Spleen (tissue), 11 donors: ENCODE results near the gene HIVEP3. TPM values are rescaled to one million over a fixed set of nuclear protein-coding genes. Genes with fewer than 3 reads are reported as not detected.
A peak's percentile ranks its signal among the peaks of the same experiment; 100 is the strongest.

ENCODE experiments used
- DNase-seq: peaks from one replicate; pipeline ENCODE4 v3.0.0-alpha.2; 2020
- H3K27ac ChIP-seq, 8 donors: fragments of 200-600 bp; sonication (generic) in 7 of 8; 1 replicate in 4 of 8; 2 replicates in 4 of 8; pipeline versions ENCODE4 v1.5.0 to v1.8.0; 2016 to 2021; ENCODE audit warnings: inconsistent platforms in 4 of 8, mild to moderate bottlenecking in 4 of 8, moderate library complexity in 1 of 8
- H3K27me3 ChIP-seq, 7 donors: fragments of 200-600 bp; sonication (generic) in 6 of 7; replicated peaks in 1 of 7; 1 replicate in 4 of 7; 2 replicates in 3 of 7; pipeline versions ENCODE4 v1.5.0 to v1.8.0; 2016 to 2021; ENCODE audit warnings: inconsistent platforms in 3 of 7, mild to moderate bottlenecking in 1 of 7
- H3K36me3 ChIP-seq, 6 donors: fragments of 200-600 bp; sonication (generic) in 5 of 6; 1 replicate in 4 of 6; 2 replicates in 2 of 6; pipeline versions ENCODE4 v1.5.0 to v1.8.0; 2016 to 2021; ENCODE audit warnings: inconsistent platforms in 2 of 6
- H3K4me1 ChIP-seq, 6 donors: fragments of 200-600 bp; sonication (generic) in 5 of 6; 1 replicate in 3 of 6; 2 replicates in 3 of 6; pipeline versions ENCODE4 v1.5.0 to v1.8.0; 2016 to 2021; ENCODE audit warnings: inconsistent platforms in 3 of 6
- H3K4me3 ChIP-seq, 8 donors: fragments of 200-600 bp; sonication (generic) in 7 of 8; 1 replicate in 4 of 8; 2 replicates in 4 of 8; pipeline versions ENCODE4 v1.5.0 to v1.8.0; 2016 to 2021; ENCODE audit warnings: inconsistent platforms in 4 of 8, mild to moderate bottlenecking in 4 of 8, moderate library complexity in 2 of 8
- H3K9me3 ChIP-seq, 8 donors: fragments of 200-600 bp; sonication (generic) in 7 of 8; 1 replicate in 4 of 8; 2 replicates in 4 of 8; pipeline versions ENCODE4 v1.5.0 to v1.8.0; 2016 to 2021; ENCODE audit warnings: inconsistent platforms in 4 of 8
- CTCF ChIP-seq, 11 experiments: fragments of 200-600 bp in 7 of 11; fragments of 450-650 bp in 4 of 11; sonication (generic) in 4 of 11; IDR thresholded peaks in 8 of 11; conservative IDR thresholded peaks in 3 of 11; 1 replicate in 7 of 11; 2 replicates in 4 of 11; pipeline versions ENCODE4 v1.4.0 to v1.8.0; 2016 to 2021; ENCODE audit warnings: antibody characterized with exemption in 11 of 11, inconsistent platforms in 4 of 11, mild to moderate bottlenecking in 1 of 11
- POLR2A ChIP-seq, 3 donors: fragments of 450-650 bp; IDR thresholded peaks; one replicate each; pipeline ENCODE4 v1.5.1; 2017; ENCODE audit warnings: antibody characterized with exemption in 3 of 3, mild to moderate bottlenecking in 1 of 3
- POLR2AphosphoS5 ChIP-seq, 3 donors: sonication (generic); formaldehyde crosslinking; IDR thresholded peaks; one replicate each; pipeline ENCODE4 v1.5.1; 2017; ENCODE audit warnings: antibody characterized with exemption in 3 of 3
- WGBS, 5 donors: extraction: QIAGEN DNeasy Blood & Tissue Kit in 3 of 5; methylation state at CpG; one replicate each; pipeline versions ENCODE4 v1.1.5 to v1.1.7; 2013 to 2018; 5-methylcytosine and 5-hydroxymethylcytosine counted together
- intact Hi-C: fragments of 100-400 bp; cut with DNase I; formaldehyde crosslinking; loops from one replicate; pipeline ENCODE4 v1.15.0; 2023; ENCODE audit warnings: low total_unique reads
- polyA plus RNA-seq, 3 donors: library from polyadenylated mRNA; stranded (reverse); fragments of 200-250 nt; gene quantifications; one replicate each; pipeline ENCODE4 v1.2.1, GENCODE V29; 2013
- total RNA-seq, 7 donors: library from RNA; depleted of rRNA in 3 of 7; stranded (reverse); fragments of >200 nt in 3 of 7; fragmentation: NEBNext Ultra II Directional in 4 of 7; extraction: Animal tissue kit (Norgen Biotek cat#: 25700) in 4 of 7; gene quantifications; one replicate each; pipeline versions ENCODE4 v1.1.0 to v1.2.1, GENCODE V29; 2016 to 2021
- donor health status: healthy with polysubstance abuse.
- donor health status: DM: no; HTN: no; CAD: no; lungs with moderate emphysema.
- donor health status: DM: no; HTN: no; CAD: no.
- donor health status: Bipolar disorder and iron deficiency.
- donor health status: healthy.
- donor health status: DM: no; HTN: no; CAD: no.
- donor health status: DM: yes; HTN: yes; CAD: no.

Gene HIVEP3
- total and polyA plus RNA-seq, 10 donors: 2.4 to 21.2 (median 8.2) TPM

GRCh38 chr1:41738475-41738874, 180.2 kb downstream of the HIVEP3 start:
- 67 to 90% (median 87%) methylated on average over 2 of the region's 2 CpGs for WGBS, 5 donors
- peak overlapping the region in 3 of 8 donors; percentile 12 to 47 (median 15) for H3K4me3 ChIP-seq
- no peaks in the 10 kb centered on the region for H3K27me3 ChIP-seq
- no peak for DNase-seq
- TF ChIP-seq POLR2AphosphoS5 (IDR thresholded peaks at IDR 0.05) (no peak), CTCF (IDR thresholded peaks at IDR 0.05 in 8 of 11, conservative IDR thresholded peaks at IDR 0.05 in 3 of 11) (no peak), POLR2A (IDR thresholded peaks at IDR 0.05) (no peak)
- intact Hi-C loops: no loop called here
- no peaks in the 10 kb centered on the region for H3K9me3 ChIP-seq
- peak overlapping the region in 7 of 8 donors; percentile 76 to 92 (median 87) for H3K27ac ChIP-seq
- no peaks in the 10 kb centered on the region for H3K36me3 ChIP-seq
- H3K4me1 ChIP-seq: peaks cover 28 to 98% (median 62%) of the 10 kb centered on the region in 6 donors

- Histone ChIP-seq H3K27ac (peak overlapping the region in 3 of 8 donors; percentile 87 to 92 (median 90)), H3K4me3 (no peak overlapping the region), H3K36me3 (no peaks in the 10 kb centered on the region), H3K27me3 (no peaks in the 10 kb centered on the region), H3K4me1 (peaks cover 28 to 100% (median 62%) of the 10 kb centered on the region in 6 donors), H3K9me3 (no peaks in the 10 kb centered on the region)
- intact Hi-C loops: no loop called here
- TF ChIP-seq CTCF (IDR thresholded peaks at IDR 0.05 in 8 of 11, conservative IDR thresholded peaks at IDR 0.05 in 3 of 11) (no peak), POLR2A (IDR thresholded peaks at IDR 0.05) (no peak), POLR2AphosphoS5 (IDR thresholded peaks at IDR 0.05) (no peak)
- DNase-seq: no peak
- WGBS, 5 donors: 86 to 98% (median 93%) methylated on average over 6 to 9 of the region's 9 CpGs
These were observed 180.7 kb downstream of the HIVEP3 start for GRCh38 chr1:41738006-41738405.

GRCh38 chr1:41735631-41736260, 183.0 kb downstream of the HIVEP3 start:
- Histone ChIP-seq H3K27me3 (no peaks in the 10 kb centered on the region), H3K9me3 (no peaks in the 10 kb centered on the region), H3K36me3 (no peaks in the 10 kb centered on the region), H3K4me1 (peaks cover 25 to 86% (median 51%) of the 10 kb centered on the region in 6 donors), H3K4me3 (no peak overlapping the region), H3K27ac (peak overlapping the region in 1 of 8 donors; percentile 4)
- DNase-seq: no peak
- intact Hi-C loops: no loop called here
- 66 to 76% (median 72%) methylated on average over 13 of the region's 13 CpGs for WGBS, 5 donors
- TF ChIP-seq POLR2AphosphoS5 (IDR thresholded peaks at IDR 0.05) (peak in 2 of 3 donors; percentile 13 to 22), POLR2A (IDR thresholded peaks at IDR 0.05) (no peak), CTCF (IDR thresholded peaks at IDR 0.05 in 8 of 11, conservative IDR thresholded peaks at IDR 0.05 in 3 of 11) (no peak)

GRCh38 chr1:41735139-41735538, 183.6 kb downstream of the HIVEP3 start:
- WGBS, 5 donors: 86 to 93% (median 89%) methylated on average over 4 of the region's 4 CpGs
- Histone ChIP-seq H3K27me3 (no peaks in the 10 kb centered on the region), H3K4me1 (peaks cover 19 to 86% (median 50%) of the 10 kb centered on the region in 6 donors), H3K27ac (no peak overlapping the region), H3K9me3 (no peaks in the 10 kb centered on the region), H3K36me3 (no peaks in the 10 kb centered on the region), H3K4me3 (no peak overlapping the region)
- intact Hi-C loops: no loop called here
- no peak for DNase-seq
- TF ChIP-seq POLR2A (IDR thresholded peaks at IDR 0.05) (no peak), POLR2AphosphoS5 (IDR thresholded peaks at IDR 0.05) (no peak), CTCF (IDR thresholded peaks at IDR 0.05 in 8 of 11, conservative IDR thresholded peaks at IDR 0.05 in 3 of 11) (no peak)
